ENCODE measurements around the gene BEGAIN.

- TF ChIP-seq CTCF (IDR thresholded peaks at IDR 0.05) (no peak), POLR2A (IDR thresholded peaks at IDR 0.05) (no peak)
Measured at GRCh38 chr14:100607611-100607956, 20.4 kb upstream of the BEGAIN start.
